Osteocyte (in vitro differentiated cells): ENCODE data around the gene CIBAR2. TPM values are rescaled to one million over a fixed set of nuclear protein-coding genes. Genes with fewer than 3 reads are reported as not detected.

Source experiments
- DNase-seq: peaks from one replicate; pipeline ENCODE4 v3.0.0; 2021; ENCODE audit warnings: mixed read lengths; ENCODE audit not compliant: unreplicated experiment; ENCODE audit errors: extremely low spot score
- H3K27ac Mint-ChIP-seq: one replicate; pipeline ENCODE4 v1.8.0; 2021; ENCODE audit warnings: mild to moderate bottlenecking, mixed read lengths; ENCODE audit not compliant: unreplicated experiment
- H3K27me3 Mint-ChIP-seq: one replicate; pipeline ENCODE4 v1.8.0; 2021; ENCODE audit warnings: mixed read lengths; ENCODE audit not compliant: unreplicated experiment
- H3K36me3 Mint-ChIP-seq: one replicate; pipeline ENCODE4 v1.8.0; 2021; ENCODE audit warnings: mixed read lengths; ENCODE audit not compliant: unreplicated experiment
- H3K4me1 Mint-ChIP-seq: one replicate; pipeline ENCODE4 v1.8.0; 2021; ENCODE audit warnings: mixed read lengths; ENCODE audit not compliant: unreplicated experiment
- H3K4me3 Mint-ChIP-seq: one replicate; pipeline ENCODE4 v1.8.0; 2021; ENCODE audit warnings: mild to moderate bottlenecking, moderate library complexity, mixed read lengths; ENCODE audit not compliant: unreplicated experiment
- H3K9me3 Mint-ChIP-seq: one replicate; pipeline ENCODE4 v1.8.0; 2021; ENCODE audit warnings: mixed read lengths; ENCODE audit not compliant: unreplicated experiment
- CTCF ChIP-seq: fragments of 200-600 bp; sonication (generic); IDR thresholded peaks from 2 replicates; pipeline ENCODE4 v1.5.0; 2021; ENCODE audit warnings: antibody characterized with exemption, mild to moderate bottlenecking, moderate library complexity
- total RNA-seq: library from RNA; stranded (reverse); gene quantifications from 2 replicates; pipeline ENCODE4 v1.2.1, GENCODE V29; 2021

CIBAR2 gene
- total RNA-seq, 1 donor from 2014 or later = not detected

DNA sequence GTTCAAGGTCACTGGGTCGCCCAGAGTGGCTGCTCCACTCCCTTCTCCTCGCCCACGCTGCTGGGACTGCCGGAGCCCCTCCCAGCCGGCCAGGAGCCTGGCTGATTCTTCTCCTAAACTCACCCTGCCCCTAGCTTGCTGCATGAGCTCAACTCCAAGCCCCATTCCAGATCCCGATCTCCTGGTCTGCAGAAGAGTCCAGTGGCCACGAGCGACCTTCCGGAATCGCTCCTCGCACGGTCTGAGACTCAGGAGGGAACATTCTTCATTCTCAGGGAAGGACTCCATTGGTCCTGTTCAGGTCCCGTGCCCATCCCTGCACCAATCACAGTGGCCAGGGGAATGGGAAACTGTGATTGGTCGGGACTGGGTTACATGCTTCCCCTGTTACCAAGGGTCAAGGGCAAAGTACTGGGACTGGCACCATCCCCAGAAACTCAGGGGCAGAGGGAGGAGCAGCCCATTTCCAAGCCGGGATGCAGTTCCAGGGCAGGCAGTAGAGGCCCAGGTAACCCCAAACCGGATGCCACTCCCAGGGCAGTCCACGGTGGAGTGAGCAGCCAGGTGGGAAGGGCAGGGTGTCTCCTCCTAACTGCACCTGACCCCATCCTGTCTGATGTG, 24.5 kb upstream of the CIBAR2 start:
- TF ChIP-seq CTCF = no peak
- Mint-ChIP-seq H3K9me3 (no peaks in the 10 kb centered on the region), H3K27ac (no peak overlapping the region), H3K27me3 (no peaks in the 10 kb centered on the region), H3K4me1 (peaks cover 27% of the 10 kb centered on the region), H3K36me3 (no peaks in the 10 kb centered on the region), H3K4me3 (no peak overlapping the region)
- DNase-seq = no peak

- H3K4me1 Mint-ChIP-seq = peaks cover 27% of the 10 kb centered on the region
- H3K4me3 Mint-ChIP-seq = no peak overlapping the region
- H3K27ac Mint-ChIP-seq = no peak overlapping the region
Measured at GRCh38 chr16:85136213-85136701, 24.0 kb upstream of the CIBAR2 start.

GRCh38 chr16:85134789-85135142, 22.5 kb upstream of the CIBAR2 start:
- H3K9me3 Mint-ChIP-seq = no peaks in the 10 kb centered on the region
- no peak for TF ChIP-seq CTCF
- H3K4me1 Mint-ChIP-seq = peaks cover 39% of the 10 kb centered on the region
- H3K27ac Mint-ChIP-seq = no peak overlapping the region
- no peak for DNase-seq
- no peak overlapping the region for H3K4me3 Mint-ChIP-seq
- no peaks in the 10 kb centered on the region for H3K27me3 Mint-ChIP-seq
- H3K36me3 Mint-ChIP-seq = no peaks in the 10 kb centered on the region

More at GRCh38 chr16:85136213-85136701, 24.0 kb upstream of the CIBAR2 start:
- Mint-ChIP-seq H3K27me3 (no peaks in the 10 kb centered on the region), H3K9me3 (no peaks in the 10 kb centered on the region), H3K36me3 (no peaks in the 10 kb centered on the region)
- no peak for DNase-seq
- no peak for TF ChIP-seq CTCF

- H3K27ac Mint-ChIP-seq = no peak overlapping the region
- H3K4me3 Mint-ChIP-seq = no peak overlapping the region
- no peaks in the 10 kb centered on the region for H3K27me3 Mint-ChIP-seq
- TF ChIP-seq CTCF = no peak
- peaks cover 39% of the 10 kb centered on the region for H3K4me1 Mint-ChIP-seq
- no peaks in the 10 kb centered on the region for H3K9me3 Mint-ChIP-seq
- DNase-seq = no peak
- no peaks in the 10 kb centered on the region for H3K36me3 Mint-ChIP-seq
Measured at GRCh38 chr16:85134076-85134788, 22.0 kb upstream of the CIBAR2 start.

GRCh38 chr16:85133290-85133599, 21.0 kb upstream of the CIBAR2 start:
- Mint-ChIP-seq H3K4me3 (no peak overlapping the region), H3K27ac (no peak overlapping the region), H3K4me1 (peaks cover 35% of the 10 kb centered on the region), H3K9me3 (no peaks in the 10 kb centered on the region), H3K36me3 (no peaks in the 10 kb centered on the region), H3K27me3 (no peaks in the 10 kb centered on the region)
- no peak for DNase-seq
- no peak for TF ChIP-seq CTCF
